Loucy (cell line): ENCODE data around the gene CIART.
"Not testable (repeated sequence)": the region's sequence is repeated elsewhere in the genome, so short reads cannot be mapped to it uniquely, and the experiment has no call there.

Experiments
- H2AFZ ChIP-seq: fragments of 200-600 bp; sonication (generic); 2 replicates; pipeline ENCODE4 v1.6.0; 2016; ENCODE audit warnings: antibody characterized with exemption, mild to moderate bottlenecking, low read length, moderate library complexity
- H3F3A ChIP-seq: fragments of 200-600 bp; 2 replicates; pipeline ENCODE4 v1.6.0; 2016; ENCODE audit warnings: antibody characterized with exemption, low read depth, mild to moderate bottlenecking
- H3K27me3 ChIP-seq: fragments of 200-600 bp; sonication (generic); 2 replicates; pipeline ENCODE4 v1.6.1; 2014; ENCODE audit warnings: low read length, mild to moderate bottlenecking; ENCODE audit not compliant: insufficient read depth, poor library complexity, severe bottlenecking
- H3K36me3 ChIP-seq: fragments of 200-600 bp; sonication (generic); 2 replicates; pipeline ENCODE4 v1.6.1; 2016; ENCODE audit warnings: low read length; ENCODE audit not compliant: insufficient read depth
- H3K4me1 ChIP-seq: fragments of 200-600 bp; sonication (generic); 2 replicates; pipeline ENCODE4 v1.5.1; 2014; ENCODE audit warnings: low read length, mild to moderate bottlenecking; ENCODE audit not compliant: insufficient read depth, poor library complexity, severe bottlenecking
- H3K4me2 ChIP-seq: fragments of 200-600 bp; sonication (generic); 2 replicates; pipeline ENCODE4 v1.6.0; 2014; ENCODE audit warnings: antibody characterized with exemption, low read length, low read depth, mild to moderate bottlenecking; ENCODE audit not compliant: poor library complexity, severe bottlenecking
- H3K4me3 ChIP-seq: fragments of 200-600 bp; sonication (generic); 2 replicates; pipeline ENCODE4 v1.5.1; 2014; ENCODE audit warnings: low read length, mild to moderate bottlenecking, mixed read lengths; ENCODE audit not compliant: poor library complexity, severe bottlenecking
- H3K79me2 ChIP-seq: fragments of 200-600 bp; sonication (generic); 2 replicates; pipeline ENCODE4 v1.6.1; 2014; ENCODE audit warnings: low read length; ENCODE audit not compliant: insufficient read depth
- H3K9ac ChIP-seq: fragments of 200-600 bp; sonication (generic); 2 replicates; pipeline ENCODE4 v1.6.0; 2014; ENCODE audit warnings: mild to moderate bottlenecking, low read depth, low read length, moderate library complexity; ENCODE audit not compliant: poor library complexity, severe bottlenecking
- H3K9me2 ChIP-seq: fragments of 200-600 bp; sonication (generic); replicated peaks from 2 replicates; pipeline ENCODE4 v1.6.1; 2016; ENCODE audit warnings: low read depth, low read length, mixed read lengths
- H3K9me3 ChIP-seq: fragments of 200-600 bp; sonication (generic); 2 replicates; pipeline ENCODE4 v1.6.1; 2014; ENCODE audit warnings: mild to moderate bottlenecking, antibody characterized with exemption, low read length, low read depth; ENCODE audit not compliant: insufficient read depth
- H4K20me1 ChIP-seq: fragments of 200-600 bp; sonication (generic); 2 replicates; pipeline ENCODE4 v1.6.0; 2014; ENCODE audit warnings: antibody characterized with exemption, low read length, mild to moderate bottlenecking; ENCODE audit not compliant: insufficient read depth, poor library complexity, severe bottlenecking
- CTCF ChIP-seq: fragments of 200-600 bp; sonication (generic); conservative IDR thresholded peaks from 2 replicates; pipeline ENCODE4 v1.5.1; 2014; ENCODE audit warnings: mild to moderate bottlenecking, antibody characterized with exemption, low read length
- EZH2phosphoT487 ChIP-seq: fragments of 200-600 bp; IDR thresholded peaks from 2 replicates; pipeline ENCODE4 v1.6.1; 2018; ENCODE audit warnings: antibody characterized with exemption, mild to moderate bottlenecking, moderate library complexity, borderline replicate concordance

CIART gene

GRCh38 chr1:150281758-150282557 lies at the start of gene CIART:
TSS of gene CIART (plus strand) at chr1:150282554. CDS start at chr1:150283268, 714 bp downstream.
- peak within 1 kb of the TSS; percentile 100 for H3K4me2 ChIP-seq
- peak within 1 kb of the TSS; percentile 72 for H3K9ac ChIP-seq
- H3K27me3 ChIP-seq = no peaks in the 10 kb centered on the region
- peaks cover 10% of the 10 kb centered on the region; the same call in 1 of the 2 replicates for H3K36me3 ChIP-seq
- no peaks in the 10 kb centered on the region for H3K9me2 ChIP-seq
- TF ChIP-seq EZH2phosphoT487 (no peak), CTCF (no peak)
- no peaks in the 10 kb centered on the region for H4K20me1 ChIP-seq
- H3K4me1 ChIP-seq = peaks cover 14% of the 10 kb centered on the region
- H3K9me3 ChIP-seq = no peaks in the 10 kb centered on the region
- H3K4me3 ChIP-seq = peak within 1 kb of the TSS; percentile 86
- no peaks in the 10 kb centered on the region for H3F3A ChIP-seq
- H2AFZ ChIP-seq = peak within 1 kb of the TSS; percentile 97
- H3K79me2 ChIP-seq = peaks cover 24% of the 10 kb centered on the region

GRCh38 chr1:150232921-150233320 lies 49.4 kb upstream of the CIART start:
- H3K36me3 ChIP-seq = peaks cover 17% of the 10 kb centered on the region
- peaks cover 17% of the 10 kb centered on the region for H4K20me1 ChIP-seq
- peaks cover 27% of the 10 kb centered on the region for H3K4me1 ChIP-seq
- peak overlapping the region; percentile 93 for H3K4me2 ChIP-seq
- H3K9me2 ChIP-seq, H3K27me3 ChIP-seq, H3K9me3 ChIP-seq, H3F3A ChIP-seq, H2AFZ ChIP-seq: not testable (repeated sequence)
- peak overlapping the region; percentile 100 for H3K4me3 ChIP-seq
- H3K79me2 ChIP-seq = peaks cover 81% of the 10 kb centered on the region
- H3K9ac ChIP-seq = peak overlapping the region; percentile 100

- no peak for TF ChIP-seq CTCF
- TF ChIP-seq EZH2phosphoT487 = no peak
- Histone ChIP-seq H3K36me3 (peaks cover 11% of the 10 kb centered on the region), H2AFZ (no peak overlapping the region), H3K9me2 (no peaks in the 10 kb centered on the region), H3K27me3 (peaks cover 10% of the 10 kb centered on the region), H3K9ac (peak overlapping the region; percentile 100), H4K20me1 (peaks cover 17% of the 10 kb centered on the region), H3K4me1 (peaks cover 27% of the 10 kb centered on the region), H3F3A (peaks cover 6% of the 10 kb centered on the region), H3K4me3 (peak overlapping the region; percentile 100), H3K9me3 (no peaks in the 10 kb centered on the region), H3K4me2 (peak overlapping the region; percentile 93), H3K79me2 (peaks cover 74% of the 10 kb centered on the region)
Observed at GRCh38 chr1:150233359-150234308, 48.7 kb upstream of the CIART start.
